Ammon's horn (tissue), 1 donor: ENCODE results near the gene C1QTNF12.
"Not testable (repeated sequence)": the region's sequence is repeated elsewhere in the genome, so short reads cannot be mapped to it uniquely, and the experiment has no call there.

Experiments used
- DNase-seq: peaks from one replicate; pipeline ENCODE4 v3.0.0-alpha.2; 2016; ENCODE audit warnings: low spot score

C1QTNF12 gene

DNA sequence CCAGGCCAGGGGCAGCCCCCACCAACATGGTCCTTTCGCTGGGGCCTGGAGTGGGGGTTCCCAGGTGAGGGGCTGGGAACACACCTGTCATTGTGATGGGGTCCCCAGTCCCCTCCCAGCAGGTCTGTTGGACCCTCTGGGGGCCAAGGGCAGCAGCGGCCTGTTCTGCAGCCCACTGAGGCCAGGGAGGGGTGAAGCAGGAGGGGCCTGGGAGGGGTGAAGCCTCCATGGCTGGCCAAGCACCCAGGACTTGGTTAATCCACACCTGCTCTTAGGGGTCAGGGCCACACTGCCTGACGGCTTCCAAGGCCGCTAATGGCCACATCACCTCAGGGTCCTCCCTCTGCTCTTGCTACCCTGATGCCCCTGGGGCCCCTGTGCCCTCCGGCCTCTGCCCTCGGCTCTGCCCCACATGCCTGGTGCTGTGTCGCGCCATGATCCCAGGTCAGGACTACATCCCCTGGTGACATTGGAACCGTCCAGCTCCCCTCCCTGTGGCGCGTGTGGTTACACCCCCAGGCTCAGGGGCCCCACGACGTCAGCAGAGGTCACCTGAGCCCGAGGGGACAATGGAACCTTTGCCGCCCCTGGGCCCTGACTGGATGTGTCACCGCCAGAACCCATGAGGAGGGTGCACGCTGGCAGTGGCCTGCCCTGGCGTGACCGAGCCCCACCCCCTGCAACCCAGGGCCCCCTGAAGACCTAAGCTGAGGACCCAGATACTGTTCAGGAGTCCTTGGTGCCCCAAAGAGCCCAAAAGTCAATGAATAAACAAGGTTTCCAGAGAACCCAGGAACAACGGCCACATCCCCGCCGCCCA lies 47.2 kb downstream of the C1QTNF12 start:
- no peak for DNase-seq

DNA sequence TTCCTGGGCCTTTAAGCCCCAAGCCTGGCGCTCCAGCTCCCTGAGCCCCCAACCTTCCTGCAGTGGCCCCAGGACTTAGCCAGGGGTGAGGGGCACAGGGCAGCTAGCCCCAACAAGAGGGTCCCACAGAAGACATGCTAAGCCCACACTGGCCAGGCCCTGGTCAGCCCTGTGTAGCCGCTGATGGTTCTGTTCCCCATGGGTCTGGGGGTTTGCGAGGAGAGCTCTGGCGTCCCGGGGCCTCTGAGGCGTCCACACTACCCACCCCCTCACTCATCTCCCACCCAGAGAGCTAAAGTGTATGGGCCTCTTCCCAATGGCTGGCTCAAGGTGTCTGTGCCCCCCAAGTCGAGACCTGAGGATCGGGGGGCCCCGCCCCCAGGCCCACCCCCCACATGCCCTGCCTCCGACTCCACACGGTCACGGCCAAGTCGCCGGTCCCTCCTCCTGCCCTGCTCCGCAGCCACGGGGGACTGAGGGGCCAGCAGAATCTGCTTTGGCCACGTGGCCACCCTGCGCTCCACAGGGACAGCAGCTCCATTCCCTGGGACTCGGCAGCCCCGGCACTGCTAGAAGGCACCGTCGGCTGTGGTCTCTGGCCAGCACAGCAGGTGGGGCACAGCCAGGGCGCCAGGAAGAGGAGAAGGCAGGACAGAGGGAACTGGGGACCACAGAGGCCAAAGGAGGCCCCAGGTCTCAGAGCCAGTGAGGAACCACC lies 47.9 kb downstream of the C1QTNF12 start:
- no peak for DNase-seq

DNA sequence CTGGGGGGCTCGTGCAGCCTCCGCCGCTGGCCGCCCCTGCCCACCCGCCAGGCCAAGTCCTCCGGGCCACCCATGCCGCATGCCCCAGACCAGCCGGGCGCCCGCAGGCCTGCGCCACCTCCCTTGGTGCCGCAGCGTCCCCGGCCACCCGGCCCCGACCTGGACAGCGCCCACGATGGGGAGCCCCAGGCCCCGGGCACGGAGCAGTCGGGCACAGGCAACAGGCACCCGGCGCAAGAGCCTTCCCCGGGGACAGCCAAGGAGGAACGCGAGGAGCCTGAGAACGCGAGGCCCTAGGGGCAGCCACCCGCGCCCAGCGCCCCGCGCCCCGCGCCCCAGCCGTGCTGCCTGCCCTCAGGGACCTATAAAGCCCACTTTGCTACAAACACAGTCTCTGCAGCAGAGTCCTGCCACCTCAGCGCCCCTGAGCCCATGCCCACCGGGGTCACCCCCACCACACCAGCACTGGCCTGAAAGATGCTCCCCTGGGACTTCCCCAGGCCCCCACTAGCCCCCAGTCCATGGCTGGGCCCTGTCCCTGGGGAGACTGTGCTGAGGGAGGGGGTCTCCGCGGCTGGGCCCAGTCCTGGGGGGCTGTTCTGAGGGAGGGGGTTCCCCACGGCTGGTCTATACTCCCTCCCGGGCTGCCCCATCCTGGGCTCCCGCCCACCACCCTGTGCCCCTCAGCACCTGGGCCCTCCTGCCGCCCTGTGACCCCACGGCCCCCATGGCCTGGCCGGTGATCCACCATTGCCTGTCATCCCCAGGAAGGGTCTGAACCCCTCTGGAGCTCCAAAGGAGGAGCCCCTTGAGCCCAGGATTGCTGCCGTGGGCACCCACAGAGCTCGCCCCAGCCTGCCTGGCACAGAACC lies 48.7 kb downstream of the C1QTNF12 start:
- no peak for DNase-seq

DNA sequence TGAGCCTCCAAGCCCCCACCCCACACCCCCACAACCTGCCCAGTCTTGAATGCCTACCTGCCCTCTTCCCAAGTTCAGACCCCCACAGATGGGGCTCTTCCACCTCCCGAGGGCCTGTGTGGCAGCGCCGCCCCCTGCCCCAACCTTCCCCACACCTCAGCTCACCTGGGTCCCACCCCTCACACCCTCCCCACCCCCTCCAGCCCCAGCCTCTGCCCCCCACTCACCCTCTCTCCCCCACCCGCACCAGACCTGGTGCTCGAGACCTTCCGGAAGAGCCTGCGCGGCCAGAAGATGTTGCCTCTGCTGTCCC lies 49.4 kb downstream of the C1QTNF12 start:
- no peak for DNase-seq

DNA sequence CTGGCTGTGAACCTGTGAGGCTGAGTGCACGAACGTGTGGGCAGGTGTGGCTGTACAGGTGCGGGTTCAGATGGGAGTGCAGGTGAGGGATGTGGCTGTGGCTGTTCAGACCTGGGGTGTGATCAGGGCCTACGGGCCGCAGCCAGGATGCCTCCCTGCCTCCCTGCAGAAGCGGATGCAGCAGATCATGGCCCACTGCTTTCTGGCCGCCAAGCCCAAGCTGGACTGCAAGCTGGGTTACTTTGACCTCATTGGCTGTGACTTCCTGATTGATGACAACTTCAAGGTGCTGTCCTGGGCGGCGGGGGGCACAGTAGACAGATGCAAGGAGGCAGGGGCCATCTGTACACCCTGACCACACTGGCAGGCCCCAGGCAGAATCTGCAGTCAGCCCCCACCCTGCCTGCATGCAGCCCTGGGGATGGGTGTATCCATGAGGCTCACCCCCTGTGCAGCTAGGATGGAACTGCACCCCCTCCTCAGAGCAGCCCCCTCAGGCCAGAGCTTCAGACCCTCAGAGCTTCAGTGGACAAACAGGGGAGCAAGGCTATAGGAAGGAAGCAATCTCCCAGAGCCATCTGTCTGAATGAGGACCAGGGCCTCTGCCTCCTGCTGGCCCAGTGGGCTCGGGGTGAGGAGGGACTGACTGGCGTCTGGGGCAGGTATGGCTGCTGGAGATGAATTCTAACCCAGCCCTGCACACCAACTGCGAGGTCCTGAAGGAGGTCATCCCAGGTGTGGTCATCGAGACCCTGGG lies 49.9 kb downstream of the C1QTNF12 start:
- no peak for DNase-seq

DNA sequence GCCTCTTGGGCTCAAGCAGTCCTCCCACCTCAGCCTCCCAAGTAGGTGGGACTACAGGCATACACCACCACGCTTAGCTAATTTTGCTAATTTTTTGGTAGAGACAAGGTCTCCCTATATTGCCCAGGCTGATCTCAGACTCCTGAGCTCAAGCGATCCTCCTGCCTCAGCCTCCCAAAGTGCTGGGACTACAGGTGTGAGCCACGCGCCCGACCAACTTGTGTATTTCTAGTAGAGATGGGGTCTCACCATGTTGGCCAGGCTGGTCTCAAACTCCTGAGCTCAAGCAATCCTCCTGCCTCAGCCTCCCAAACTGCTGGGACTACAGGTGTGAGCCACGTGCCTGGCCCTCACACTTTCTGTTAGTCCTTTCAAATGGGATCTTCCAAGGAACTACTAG lies 50.8 kb downstream of the C1QTNF12 start:
- DNase-seq, result not testable (repeated sequence)

DNA sequence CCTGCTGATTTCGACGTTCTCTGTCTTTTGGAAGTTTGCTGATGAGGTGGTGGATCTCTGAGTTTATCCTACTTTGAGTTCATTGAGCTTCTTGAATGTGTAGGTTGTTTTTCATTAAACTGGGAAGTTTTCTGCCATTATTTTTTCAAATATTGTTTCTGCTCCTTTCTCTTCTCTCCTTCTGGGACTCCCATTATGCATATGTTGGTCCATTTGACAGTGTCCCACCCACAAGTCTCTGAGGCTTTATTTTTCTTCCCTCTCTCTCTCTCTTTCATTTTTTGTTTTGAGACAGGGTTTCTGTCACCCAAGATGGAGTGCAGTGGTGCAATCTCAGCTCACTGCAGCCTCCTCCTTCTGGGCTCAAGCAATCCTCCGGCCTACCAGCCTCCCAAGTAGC lies 51.8 kb downstream of the C1QTNF12 start:
- DNase-seq, result no peak
